KOPT-K1 (cell line): ENCODE data around the gene SPSB1.

Experiments
- H3K27ac ChIP-seq: fragments of 200-600 bp; sonication (generic); 2 replicates; pipeline ENCODE4 v1.5.1; 2016; ENCODE audit warnings: antibody characterized with exemption, mild to moderate bottlenecking, low read depth, low read length; ENCODE audit not compliant: poor library complexity, severe bottlenecking
- H3K36me3 ChIP-seq: fragments of 200-600 bp; sonication (generic); 2 replicates; pipeline ENCODE4 v1.5.1; 2017; ENCODE audit warnings: antibody characterized with exemption, mild to moderate bottlenecking, low read length, moderate library complexity; ENCODE audit not compliant: insufficient read depth
- H3K9me3 ChIP-seq: fragments of 200-600 bp; sonication (generic); 2 replicates; pipeline ENCODE4 v1.5.1; 2017; ENCODE audit warnings: antibody characterized with exemption, low read length, mild to moderate bottlenecking; ENCODE audit not compliant: insufficient read depth, poor library complexity, severe bottlenecking

The SPSB1 gene

DNA sequence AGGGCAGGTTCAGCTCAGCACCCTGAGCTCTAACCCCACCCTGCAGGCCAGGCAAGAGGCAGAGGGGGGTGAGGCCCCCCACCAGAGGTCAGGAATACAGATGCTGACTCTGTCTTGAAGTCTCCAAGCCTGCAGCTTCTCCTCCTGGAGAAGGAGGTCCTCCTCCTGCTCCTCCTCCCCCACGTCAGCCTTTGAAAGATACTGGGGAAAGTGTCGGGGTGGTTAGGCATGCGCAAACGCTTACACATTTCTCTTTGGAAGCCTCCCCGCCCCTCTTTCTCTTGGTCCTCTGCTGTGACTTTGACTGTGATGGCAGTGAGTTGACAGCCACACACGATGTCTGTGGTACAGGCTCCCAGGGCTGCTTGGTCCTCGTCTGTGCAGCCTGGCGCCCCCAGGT lies 65.3 kb downstream of the SPSB1 start:
- H3K9me3 ChIP-seq, result no peaks in the 10 kb centered on the region
- peaks cover 25% of the 10 kb centered on the region; the same call in 1 of the 2 replicates for H3K36me3 ChIP-seq
- H3K27ac ChIP-seq, result no peak overlapping the region

DNA sequence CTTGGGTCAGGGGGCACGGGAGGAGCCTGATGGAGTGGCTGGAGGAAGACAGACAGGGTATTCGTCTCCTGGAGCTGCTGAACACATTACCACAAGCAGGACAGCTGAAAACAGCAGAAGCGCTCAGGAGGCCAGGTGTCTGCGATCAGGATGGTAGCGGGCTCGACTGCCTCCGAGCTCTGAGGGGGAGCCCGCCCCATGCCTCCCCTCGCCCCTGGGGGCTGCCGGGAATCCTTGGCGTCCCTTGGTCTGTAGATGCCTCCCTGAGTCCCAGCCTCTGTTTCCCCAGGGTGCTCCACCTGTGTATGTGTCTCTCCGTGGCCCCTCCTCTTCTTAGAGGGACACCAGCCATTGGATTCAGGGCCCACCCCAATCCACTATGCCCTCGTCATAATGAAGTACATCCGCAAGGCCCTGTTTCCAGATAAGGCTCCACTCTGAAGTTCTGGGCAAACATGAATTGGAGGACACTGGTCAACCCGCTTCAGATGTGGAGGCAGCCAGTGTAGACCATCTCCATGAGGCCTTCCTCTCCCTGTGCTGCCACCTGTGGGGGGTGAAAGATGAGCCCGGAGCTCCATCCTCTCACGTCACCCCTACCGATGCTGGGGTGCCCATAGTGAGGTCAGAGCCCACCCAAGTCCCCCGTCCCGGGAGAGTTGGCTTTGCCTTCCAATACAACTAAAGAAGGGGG lies 67.8 kb downstream of the SPSB1 start:
- Histone ChIP-seq H3K9me3 (no peaks in the 10 kb centered on the region), H3K36me3 (peaks cover 23% of the 10 kb centered on the region; the same call in 1 of the 2 replicates), H3K27ac (no peak overlapping the region)

DNA sequence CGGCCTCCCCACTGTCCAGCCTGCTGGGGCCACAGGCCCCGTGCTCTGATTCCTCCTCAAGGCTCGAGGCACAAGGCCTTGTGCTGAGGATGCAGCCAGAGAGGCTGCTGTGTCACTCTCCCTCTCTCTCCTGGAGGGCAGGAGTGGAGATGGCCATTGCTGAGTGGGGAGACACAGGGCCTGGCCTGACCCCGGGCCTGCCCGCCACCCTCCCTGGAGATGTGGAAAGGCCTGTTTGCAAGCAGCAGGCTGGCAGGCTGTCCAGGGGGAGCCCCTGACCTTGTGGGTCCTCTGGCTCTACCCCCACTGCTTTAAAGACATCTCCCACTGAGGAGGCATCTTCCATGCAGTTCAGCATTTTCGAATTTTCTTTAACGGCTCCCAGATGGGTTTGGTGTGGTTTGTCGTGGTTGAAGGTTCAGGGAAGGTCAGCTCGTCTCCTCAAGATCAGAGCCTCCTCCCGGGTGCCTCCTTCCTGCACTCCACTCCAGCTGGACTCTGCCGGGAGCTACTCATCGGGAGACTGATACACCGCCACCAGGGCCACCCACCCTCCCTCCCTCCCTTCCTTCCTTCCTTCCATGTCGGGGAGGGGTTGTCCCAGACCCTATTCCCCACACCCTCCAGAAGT lies 69.1 kb downstream of the SPSB1 start:
- H3K27ac ChIP-seq, result no peak overlapping the region
- H3K36me3 ChIP-seq, result peaks cover 11% of the 10 kb centered on the region; the same call in 1 of the 2 replicates
- H3K9me3 ChIP-seq, result no peaks in the 10 kb centered on the region

DNA sequence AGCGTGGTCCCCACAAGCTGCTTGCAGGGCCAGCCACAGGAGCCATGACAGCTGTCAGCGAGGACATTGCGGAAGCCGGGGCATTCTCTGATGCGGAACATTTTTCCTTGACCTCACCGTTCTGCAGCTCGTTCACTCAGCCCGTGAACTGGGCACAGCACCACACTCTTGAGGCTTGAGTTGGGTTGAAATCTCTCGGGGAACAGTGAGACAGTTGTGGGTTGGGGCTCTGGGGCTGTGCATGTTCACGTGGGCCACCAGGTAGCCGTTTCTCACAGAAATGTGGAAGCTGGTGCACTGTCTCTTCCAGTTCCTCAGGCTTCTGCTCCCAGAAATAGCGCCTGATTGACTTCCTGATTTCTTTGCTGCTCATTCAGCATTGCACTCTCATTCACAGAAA lies 69.8 kb downstream of the SPSB1 start:
- no peaks in the 10 kb centered on the region for H3K9me3 ChIP-seq
- H3K27ac ChIP-seq, result no peak overlapping the region
- H3K36me3 ChIP-seq, result peaks cover 8% of the 10 kb centered on the region; the same call in 1 of the 2 replicates

DNA sequence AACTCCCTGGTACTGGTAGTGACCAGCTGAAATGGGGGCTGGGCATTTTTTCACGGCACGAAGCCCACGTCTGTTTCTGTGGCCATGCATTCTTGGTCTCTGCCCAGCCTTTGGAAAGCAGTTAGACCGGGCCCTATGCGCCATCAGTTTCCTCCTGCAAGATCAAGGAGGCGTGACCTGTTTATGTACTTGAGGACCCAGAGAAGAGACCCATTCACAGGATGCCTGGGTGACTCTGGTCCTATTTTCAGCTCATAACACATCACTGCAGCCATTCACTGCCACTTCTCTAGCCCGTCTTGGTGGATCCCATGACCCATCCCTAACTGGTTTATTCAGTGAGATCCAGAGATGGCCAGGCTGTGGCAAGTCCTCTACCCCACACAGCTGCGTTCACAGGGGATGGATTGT lies 70.4 kb downstream of the SPSB1 start:
- H3K27ac ChIP-seq, result no peak overlapping the region
- H3K36me3 ChIP-seq, result peaks cover 10% of the 10 kb centered on the region; the same call in 1 of the 2 replicates
- no peaks in the 10 kb centered on the region for H3K9me3 ChIP-seq

DNA sequence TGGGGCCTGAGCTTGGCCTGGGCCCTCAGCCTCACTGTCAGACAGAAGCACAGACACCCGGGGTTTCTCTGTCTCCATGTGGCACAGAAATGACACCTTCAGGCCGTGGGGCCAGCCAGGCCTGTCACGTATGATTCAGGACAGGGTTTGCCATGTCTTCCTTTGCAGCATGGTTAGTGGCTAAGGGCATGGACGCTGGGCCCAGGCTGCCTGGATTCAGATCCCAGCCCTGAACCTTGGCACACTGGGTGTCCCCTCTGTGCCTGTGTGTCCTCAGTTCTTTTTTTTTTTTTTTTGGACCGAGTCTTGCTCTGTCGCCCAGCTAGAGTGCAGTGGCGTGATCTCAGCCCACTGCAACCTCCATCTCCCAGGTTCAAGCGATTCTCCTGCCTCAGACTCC lies 73.6 kb downstream of the SPSB1 start:
- Histone ChIP-seq H3K9me3 (no peaks in the 10 kb centered on the region), H3K27ac (no peak overlapping the region), H3K36me3 (peaks cover 7% of the 10 kb centered on the region; the same call in 1 of the 2 replicates)

DNA sequence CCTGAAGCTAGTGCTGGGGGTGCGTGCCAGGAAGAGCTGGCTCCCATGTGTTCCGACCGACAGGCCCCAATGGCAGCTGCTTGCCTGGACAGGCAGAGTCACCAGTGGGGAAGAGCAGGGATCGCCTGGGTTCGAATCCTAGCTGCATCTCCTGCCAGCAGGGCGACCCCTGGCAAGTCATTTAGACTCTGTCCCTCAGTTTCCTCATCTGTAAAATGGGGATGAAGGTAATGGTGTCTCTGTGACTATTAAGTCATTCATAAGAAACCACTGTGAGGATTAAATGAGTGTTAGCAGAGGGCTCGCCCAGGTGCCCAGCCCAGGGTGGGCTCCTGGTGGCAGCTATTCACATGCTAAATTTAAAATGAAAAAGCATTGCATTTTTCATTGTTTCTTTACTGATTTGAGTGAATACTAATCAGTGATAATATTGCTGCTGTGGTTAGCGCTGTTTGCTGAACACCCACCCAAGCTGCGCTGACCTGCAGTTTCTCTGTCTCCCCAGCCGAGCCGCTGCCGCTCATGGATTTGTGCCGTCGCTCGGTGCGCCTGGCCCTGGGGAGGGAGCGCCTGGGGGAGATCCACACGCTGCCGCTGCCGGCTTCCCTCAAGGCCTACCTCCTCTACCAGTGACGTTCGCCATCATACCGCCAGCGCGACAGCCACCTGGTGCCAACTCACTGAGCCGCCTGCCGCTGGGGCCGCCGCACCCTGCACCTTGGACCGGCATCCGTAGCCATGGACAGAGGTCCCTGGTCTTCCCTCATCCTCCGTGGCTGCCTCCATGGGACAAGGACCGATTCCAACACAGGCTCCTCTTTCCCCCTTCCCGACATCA lies 74.5 kb downstream of the SPSB1 start:
- H3K27ac ChIP-seq, result no peak overlapping the region
- H3K36me3 ChIP-seq, result peaks cover 7% of the 10 kb centered on the region; the same call in 1 of the 2 replicates
- H3K9me3 ChIP-seq, result no peaks in the 10 kb centered on the region

DNA sequence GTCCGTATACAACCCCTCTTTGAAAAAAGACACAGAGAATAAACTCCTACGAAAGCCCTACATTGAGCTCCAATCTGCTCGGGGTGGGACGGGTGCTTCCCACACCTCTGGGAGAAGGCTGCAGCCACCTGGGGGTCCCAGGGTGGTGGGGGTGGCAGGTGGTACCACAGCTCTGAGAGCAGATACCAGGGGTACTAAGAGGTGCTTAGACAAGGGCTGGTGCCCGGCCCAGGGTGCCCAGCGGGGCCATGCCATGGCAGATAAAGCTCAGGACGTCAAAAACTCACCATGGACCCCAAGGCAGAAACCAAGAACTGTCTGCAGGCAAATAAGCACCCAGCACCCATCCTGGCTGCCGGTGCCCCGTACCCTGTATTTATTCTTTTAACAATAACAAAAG lies 75.1 kb downstream of the SPSB1 start:
- Histone ChIP-seq H3K36me3 (peaks cover 7% of the 10 kb centered on the region; the same call in 1 of the 2 replicates), H3K9me3 (no peaks in the 10 kb centered on the region), H3K27ac (no peak overlapping the region)

DNA sequence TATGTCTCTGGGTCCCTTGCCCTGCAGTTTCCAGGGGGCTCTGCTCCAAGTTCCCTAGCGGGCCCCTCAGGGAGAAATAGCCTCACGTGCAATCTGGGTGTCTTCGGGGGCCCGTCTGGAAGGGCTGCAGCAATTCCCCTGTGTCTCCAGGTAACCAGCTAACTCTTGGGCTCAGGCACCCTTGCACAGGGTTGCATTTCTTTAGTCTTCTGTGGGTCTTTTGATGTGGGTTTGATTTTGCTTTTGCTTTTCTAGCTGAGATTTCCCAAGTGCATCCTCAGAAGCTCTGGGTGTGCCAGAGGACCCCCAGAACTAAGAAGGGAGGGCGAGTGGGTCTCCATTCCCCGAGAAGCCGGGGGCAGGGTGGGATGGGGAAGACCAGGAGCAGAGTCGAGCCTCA lies 75.7 kb downstream of the SPSB1 start:
- H3K27ac ChIP-seq, result no peak overlapping the region
- H3K36me3 ChIP-seq, result peaks cover 7% of the 10 kb centered on the region; the same call in 1 of the 2 replicates
- no peaks in the 10 kb centered on the region for H3K9me3 ChIP-seq

DNA sequence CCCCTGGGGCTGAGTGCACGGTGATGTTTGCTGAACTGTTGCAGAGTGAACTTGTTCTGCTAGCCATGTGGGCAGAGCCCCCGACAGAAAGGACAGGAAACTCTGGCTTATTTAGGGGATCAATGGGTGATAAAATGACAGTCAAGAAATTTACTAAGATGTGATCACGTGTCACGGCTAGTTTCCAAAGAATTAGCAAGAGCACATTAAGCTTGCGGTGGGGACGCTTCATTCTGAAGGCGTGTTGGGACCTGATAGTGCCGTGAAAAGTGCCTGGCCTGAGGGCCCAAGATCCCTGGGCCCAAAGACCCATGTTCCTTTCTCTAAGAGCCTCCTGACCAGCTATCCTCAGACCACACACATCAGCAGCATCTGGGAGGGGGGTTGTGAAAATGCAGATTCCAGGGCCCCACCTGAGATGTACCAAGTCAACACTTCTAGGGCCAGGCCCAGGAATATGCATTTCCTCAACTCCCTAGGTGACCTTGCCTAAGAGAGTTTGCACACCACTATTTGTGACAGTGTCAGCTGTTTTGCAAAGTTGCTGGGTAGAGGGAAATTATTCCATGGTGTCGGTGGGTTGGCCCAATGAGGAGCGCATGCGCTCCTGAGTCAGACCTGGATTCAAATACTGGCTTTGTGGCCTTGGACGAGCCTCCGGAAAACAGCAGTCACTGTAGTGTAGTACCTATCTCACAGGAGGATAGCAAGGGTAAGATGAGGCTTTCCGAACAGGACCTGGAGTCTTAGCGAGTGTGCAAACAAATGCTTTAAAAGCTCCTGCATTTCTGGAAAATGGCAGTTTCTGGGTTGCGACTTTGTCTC lies 77.5 kb downstream of the SPSB1 start:
- no peak overlapping the region for H3K27ac ChIP-seq
- peaks cover 7% of the 10 kb centered on the region; the same call in 1 of the 2 replicates for H3K36me3 ChIP-seq
- H3K9me3 ChIP-seq, result no peaks in the 10 kb centered on the region

DNA sequence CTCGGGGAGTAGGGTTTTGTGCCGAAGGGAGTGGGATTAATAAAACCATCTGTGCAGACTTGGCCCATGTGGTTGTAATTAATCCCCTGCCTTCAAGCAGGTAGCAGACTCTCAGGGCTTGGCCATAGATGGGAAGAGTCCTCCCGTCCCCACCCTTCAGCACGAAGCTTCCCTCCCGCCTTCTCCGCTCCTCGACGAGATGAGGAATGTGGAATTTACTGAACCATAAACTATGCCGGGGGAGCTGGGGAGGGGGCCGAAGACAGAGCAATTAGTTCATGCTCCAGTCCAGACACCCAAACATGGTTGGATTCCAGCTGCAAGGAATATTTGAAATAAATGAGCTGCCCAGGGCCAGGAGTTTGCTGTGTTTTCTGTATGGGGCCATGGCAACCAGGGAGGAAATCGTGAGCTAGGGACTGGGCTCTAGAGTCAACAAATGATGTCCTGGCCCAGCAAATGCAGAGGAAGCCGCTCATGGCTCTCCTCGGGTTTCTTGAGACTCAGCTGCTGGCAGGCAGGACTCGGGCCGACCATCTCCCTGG lies 78.8 kb downstream of the SPSB1 start:
- Histone ChIP-seq H3K36me3 (peaks cover 7% of the 10 kb centered on the region; the same call in 1 of the 2 replicates), H3K9me3 (no peaks in the 10 kb centered on the region), H3K27ac (no peak overlapping the region)

DNA sequence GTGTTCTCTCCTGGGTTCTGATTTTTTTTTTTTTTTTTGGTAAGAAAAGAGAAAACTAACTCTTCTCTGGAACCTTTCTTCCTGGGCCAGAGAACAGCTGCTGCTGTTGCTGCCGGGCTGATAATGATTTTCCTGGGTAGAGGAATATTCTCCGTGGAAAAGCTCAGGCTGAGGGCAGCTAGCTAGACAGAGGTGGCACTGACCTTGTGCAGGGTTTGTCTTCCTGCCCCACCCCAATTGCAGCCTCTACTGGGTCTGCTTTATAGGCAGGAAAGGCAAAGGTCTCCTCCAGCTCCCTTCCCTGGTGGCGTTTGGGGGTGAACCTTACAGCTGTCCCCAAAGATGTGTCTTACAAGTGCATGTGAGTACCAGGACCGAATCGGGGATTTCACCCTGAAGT lies 79.3 kb downstream of the SPSB1 start:
- Histone ChIP-seq H3K9me3 (no peaks in the 10 kb centered on the region), H3K27ac (no peak overlapping the region), H3K36me3 (peaks cover 7% of the 10 kb centered on the region; the same call in 1 of the 2 replicates)

DNA sequence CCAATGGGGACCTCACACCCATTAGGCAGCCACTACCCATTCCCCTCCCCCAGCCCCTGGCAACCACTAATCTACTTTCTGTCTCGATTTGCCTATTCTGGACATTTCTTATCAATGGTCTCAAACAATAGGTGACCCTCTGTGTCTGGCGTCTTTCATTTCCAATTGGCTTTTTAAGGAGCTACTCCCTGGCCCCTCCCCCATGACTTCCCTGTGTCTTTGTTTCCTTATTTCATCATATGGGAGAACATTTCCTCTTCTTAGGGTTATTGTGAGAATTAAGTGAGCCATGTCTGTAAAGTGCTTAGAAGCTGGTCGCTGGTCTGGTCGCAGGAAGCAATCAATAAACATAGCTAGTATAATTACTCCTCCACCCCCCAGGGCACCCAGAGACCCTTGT lies 80.9 kb downstream of the SPSB1 start:
- Histone ChIP-seq H3K9me3 (no peaks in the 10 kb centered on the region), H3K27ac (no peak overlapping the region), H3K36me3 (0 out of 2 replicates have a peak, but pooled peaks cover 3% of the 10 kb centered on the region)

DNA sequence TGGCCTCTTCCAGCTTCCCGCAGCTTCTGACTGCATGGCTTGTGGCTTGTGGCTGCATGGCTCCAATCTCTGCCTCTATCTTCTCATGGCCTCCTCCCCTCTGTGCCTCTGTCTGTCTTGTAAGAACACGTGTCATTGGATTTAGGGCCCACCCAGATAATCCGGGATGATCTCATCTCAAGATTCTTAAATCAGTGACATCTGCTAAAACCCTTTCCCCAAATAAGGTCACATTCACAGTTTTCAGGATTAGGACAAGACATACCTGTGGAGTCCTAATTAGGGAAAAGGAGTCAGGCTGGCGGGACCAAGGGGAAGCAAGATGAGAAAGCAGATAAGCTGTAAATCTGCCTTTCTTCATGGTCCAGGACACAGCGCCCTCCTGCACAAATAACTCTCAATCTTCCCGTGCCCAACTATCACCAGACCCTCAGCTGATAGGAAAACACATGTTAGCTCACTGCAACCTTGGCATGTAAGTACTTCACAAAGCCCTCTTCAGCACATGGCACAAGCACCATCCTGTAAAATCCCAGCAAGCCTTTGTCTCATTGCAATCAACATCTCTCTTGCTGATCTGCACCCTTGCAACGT lies 82.2 kb downstream of the SPSB1 start:
- 0 out of 2 replicates have a peak, but pooled peaks cover 3% of the 10 kb centered on the region for H3K36me3 ChIP-seq
- H3K27ac ChIP-seq, result no peak overlapping the region
- H3K9me3 ChIP-seq, result no peaks in the 10 kb centered on the region
